ENCODE results near the gene ABLIM1. TPM values are rescaled to one million over a fixed set of nuclear protein-coding genes. Genes with fewer than 3 reads are reported as not detected.

Gene ABLIM1
- total and polyA plus RNA-seq, 2 of the 4 experiments (the other 2 are of a cell fraction), result 7.7 to 9.9 TPM

DNA sequence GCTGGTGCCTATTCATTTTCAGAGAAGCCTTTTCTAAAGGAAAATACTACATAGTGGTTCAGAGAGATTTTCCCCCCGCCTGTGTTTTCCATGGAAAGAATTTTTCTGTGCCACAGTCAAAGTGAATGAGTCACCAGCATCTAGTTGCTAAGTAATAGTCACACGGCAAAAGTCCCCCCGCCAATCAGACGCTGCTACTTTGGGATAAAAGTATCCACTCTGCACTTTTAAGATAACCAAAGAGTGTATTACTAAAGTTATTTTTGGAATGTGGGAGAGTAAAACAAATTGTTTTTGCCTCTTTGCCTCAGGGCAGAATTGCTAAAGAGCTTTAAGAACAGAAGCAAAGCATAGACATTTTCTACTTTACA, 23.5 kb downstream of the ABLIM1 start:
- H4K5ac ChIP-seq (ENCODE audit: low read depth, low read length), result no peak overlapping the region
- H2BK20ac ChIP-seq (ENCODE audit: low read depth, low read length), result no peak overlapping the region
- H4K20me1 ChIP-seq (ENCODE audit: insufficient read depth, low read length), result peaks cover 22% of the 10 kb centered on the region
- peak; percentile 58 for ATAC-seq (ENCODE audit: low read depth)
- H2AK9ac ChIP-seq (replicated peaks; ENCODE audit: low read depth, low read length, poor library complexity), result no peak overlapping the region
- no peaks in the 10 kb centered on the region for H3K9me3 ChIP-seq (ENCODE audit: control insufficient read depth, insufficient read depth, low read length)
- no peak overlapping the region for H3K23ac ChIP-seq (ENCODE audit: low read depth, low read length)
- intact Hi-C loops (cut with micrococcal nuclease) (loop anchor here (5.0 to 10.0 kb wide), 4 partner anchors 48 to 330 kb away; no protein-coding TSS in a partner anchor), in situ Hi-C loops (cut with MboI; ENCODE audit: low sequenced_read_pairs) (no loop called here), dilution Hi-C loops (cut with HindIII; ENCODE audit: low sequenced_read_pairs, unreplicated experiment) (no loop called here)
- no CpG with 5 or more reads among the region's 4 CpGs for WGBS, 2 experiments (ENCODE audit: extremely low coverage in 2 of 2, insufficient read length in 1 of 2)
- H3K9me1 ChIP-seq (ENCODE audit: insufficient read depth, low read length), result peaks cover 21% of the 10 kb centered on the region
- no peak overlapping the region; the same call in 1 of the 2 replicates for H4K91ac ChIP-seq (ENCODE audit: insufficient read depth, low read depth, low read length)
- no peak overlapping the region for H2AK5ac ChIP-seq (ENCODE audit: low read depth, low read length)
- H3K27ac ChIP-seq (ENCODE audit: insufficient read depth, low read length), result no peak overlapping the region
- H3K9ac ChIP-seq (ENCODE audit: low read depth, low read length), result no peak overlapping the region
- peak; percentile 93 for DNase-seq
- H3K56ac ChIP-seq (ENCODE audit: extremely low read depth, insufficient read depth, low read length), result no peak overlapping the region
- no peak for TF ChIP-seq NFE2L2 (IDR thresholded peaks at IDR 0.05; ENCODE audit: low read depth, low read length)
- TF ChIP-seq BHLHE40 (IDR thresholded peaks at IDR 0.05; ENCODE audit: low read depth, low read length), result 0 out of 2 replicates have a peak, but pooled peaks have one; percentile 9
- peak; percentile 86 for TF ChIP-seq MAFK (IDR thresholded peaks at IDR 0.05; ENCODE audit: low read depth, low read length)
- peak; percentile 61; the same call in 1 of the 2 replicates for TF ChIP-seq CEBPB (IDR thresholded peaks at IDR 0.05; ENCODE audit: low read depth, low read length)
- TF ChIP-seq MXI1 (IDR thresholded peaks at IDR 0.05; ENCODE audit: borderline replicate concordance, low read depth, low read length), result no peak
- no peak for TF ChIP-seq RCOR1 (IDR thresholded peaks at IDR 0.05; ENCODE audit: insufficient replicate concordance, low read length)
- no peak for TF ChIP-seq RAD21 (IDR thresholded peaks at IDR 0.05; ENCODE audit: low read length)
- TF ChIP-seq SMC3 (IDR thresholded peaks at IDR 0.05; ENCODE audit: low read depth, low read length), result no peak
- TF ChIP-seq, protein P1, sequence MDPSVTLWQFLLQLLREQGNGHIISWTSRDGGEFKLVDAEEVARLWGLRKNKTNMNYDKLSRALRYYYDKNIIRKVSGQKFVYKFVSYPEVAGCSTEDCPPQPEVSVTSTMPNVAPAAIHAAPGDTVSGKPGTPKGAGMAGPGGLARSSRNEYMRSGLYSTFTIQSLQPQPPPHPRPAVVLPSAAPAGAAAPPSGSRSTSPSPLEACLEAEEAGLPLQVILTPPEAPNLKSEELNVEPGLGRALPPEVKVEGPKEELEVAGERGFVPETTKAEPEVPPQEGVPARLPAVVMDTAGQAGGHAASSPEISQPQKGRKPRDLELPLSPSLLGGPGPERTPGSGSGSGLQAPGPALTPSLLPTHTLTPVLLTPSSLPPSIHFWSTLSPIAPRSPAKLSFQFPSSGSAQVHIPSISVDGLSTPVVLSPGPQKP (IDR thresholded peaks at IDR 0.05; ENCODE audit: borderline replicate concordance, low read depth, low read length), result no peak
- TF ChIP-seq RFX5 (IDR thresholded peaks at IDR 0.05; ENCODE audit: low read depth, low read length), result no peak
- peak; percentile 88 for TF ChIP-seq FOS (IDR thresholded peaks at IDR 0.05; ENCODE audit: low read depth, low read length)
- peak overlapping the region; percentile 49; the same call in 1 of the 2 replicates for H3K4ac ChIP-seq (ENCODE audit: low read depth, low read length)
- H2BK120ac ChIP-seq (ENCODE audit: low read depth, low read length), result peak overlapping the region; percentile 21; the same call in 1 of the 2 replicates
- H3K14ac ChIP-seq (replicated peaks; ENCODE audit: low read depth, low read length), result no peak overlapping the region
- peak overlapping the region; percentile 74; the same call in 1 of the 2 replicates for H3K4me2 ChIP-seq (ENCODE audit: low read depth, low read length)
- ChIA-PET CTCF (no interaction called here), POLR2A (ENCODE audit: unreplicated experiment) (no interaction called here)
- no peak overlapping the region for H3K18ac ChIP-seq (ENCODE audit: low read depth, low read length)
- H3K36me3 ChIP-seq (ENCODE audit: control insufficient read depth, insufficient read depth, low read length), result no peaks in the 10 kb centered on the region
- no peak overlapping the region for H3K4me3 ChIP-seq (ENCODE audit: insufficient read depth, low read depth, low read length)
- BruUV-seq (replicated peaks), result no TSS peak
- peaks cover 22% of the 10 kb centered on the region for H3K4me1 ChIP-seq (ENCODE audit: control insufficient read depth, insufficient read depth, low read length)
- H3K79me1 ChIP-seq (ENCODE audit: low read depth in 1 of 2, low read length in 2 of 2), result peaks cover 0 to 7% of the 10 kb centered on the region in 2 experiments; a peak in 1 of 4 replicates
- H2AFZ ChIP-seq (replicated peaks; ENCODE audit: low read length, poor library complexity), result no peak overlapping the region
- no peak overlapping the region for H2BK15ac ChIP-seq (ENCODE audit: low read depth, low read length)
- no peak overlapping the region for H4K8ac ChIP-seq (ENCODE audit: low read depth in 2 of 2, low read length in 2 of 2)
- peaks cover 5% of the 10 kb centered on the region; the same call in 1 of the 2 replicates for H3K27me3 ChIP-seq (ENCODE audit: control insufficient read depth, insufficient read depth, low read length)
- peak overlapping the region; percentile 41 for H2BK5ac ChIP-seq (ENCODE audit: low read depth, low read length, poor library complexity, severe bottlenecking)

All from IMR-90 (cell line).